ENCODE measurements around the gene EPHA2.

Gene EPHA2

GRCh38 chr1:16140068-16140596, 15.7 kb downstream of the EPHA2 start:
- no peak for DNase-seq (ENCODE audit: low spot score)
- H3K27ac ChIP-seq = peak overlapping the region; percentile 99
- TF ChIP-seq CTCF (conservative IDR thresholded peaks at IDR 0.05; ENCODE audit: low read depth) = no peak
- ChIA-PET CTCF (interaction anchor here (1.3 kb wide), 1 partner anchor 61 kb away, joined by 3 read pairs; no protein-coding TSS in a partner anchor), POLR2A (ENCODE audit: low non-redundant PET) (interaction anchor here (0.6 kb wide), 1 partner anchor 13 kb away, joined by 3 read pairs; no protein-coding TSS in a partner anchor)

- peak; percentile 81 for DNase-seq (ENCODE audit: low spot score)
- TF ChIP-seq CTCF (conservative IDR thresholded peaks at IDR 0.05; ENCODE audit: low read depth) = no peak
- ChIA-PET POLR2A (ENCODE audit: low non-redundant PET) (interaction anchor here (0.6 kb wide), 1 partner anchor 14 kb away, joined by 3 read pairs; no protein-coding TSS in a partner anchor), CTCF (interaction anchor here (1.3 kb wide), 1 partner anchor 61 kb away, joined by 3 read pairs; no protein-coding TSS in a partner anchor)
- H3K27ac ChIP-seq = peak overlapping the region; percentile 99
Observed at GRCh38 chr1:16139473-16139962, 16.4 kb downstream of the EPHA2 start.

- POLR2A ChIA-PET (ENCODE audit: low non-redundant PET) = no interaction called here
- no peak for DNase-seq (ENCODE audit: low spot score)
- CTCF ChIA-PET = no interaction called here
Observed at GRCh38 chr1:16138772-16139221, 17.1 kb downstream of the EPHA2 start.

GRCh38 chr1:16137890-16138467, 17.9 kb downstream of the EPHA2 start:
- ChIA-PET CTCF (interaction anchor here (0.6 kb wide), 2 partner anchors 65 to 1206 kb away, joined by 3 to 4 read pairs; no protein-coding TSS in a partner anchor), POLR2A (ENCODE audit: low non-redundant PET) (no interaction called here)
- no peak for TF ChIP-seq CTCF (conservative IDR thresholded peaks at IDR 0.05; ENCODE audit: low read depth)
- DNase-seq (ENCODE audit: low spot score) = no peak
- peak overlapping the region; percentile 99 for H3K27ac ChIP-seq

More at GRCh38 chr1:16138772-16139221, 17.1 kb downstream of the EPHA2 start:
- no peak for TF ChIP-seq CTCF (conservative IDR thresholded peaks at IDR 0.05; ENCODE audit: low read depth)
- peak overlapping the region; percentile 99 for H3K27ac ChIP-seq

- no peak for TF ChIP-seq CTCF (conservative IDR thresholded peaks at IDR 0.05; ENCODE audit: low read depth)
- no peak for DNase-seq (ENCODE audit: low spot score)
- peak overlapping the region; percentile 99 for H3K27ac ChIP-seq
- ChIA-PET CTCF (no interaction called here), POLR2A (ENCODE audit: low non-redundant PET) (no interaction called here)
Observed at GRCh38 chr1:16135501-16135900, 20.4 kb downstream of the EPHA2 start.

GRCh38 chr1:16134906-16135305, 21.0 kb downstream of the EPHA2 start:
- no peak for TF ChIP-seq CTCF (conservative IDR thresholded peaks at IDR 0.05; ENCODE audit: low read depth)
- peak overlapping the region; percentile 99 for H3K27ac ChIP-seq
- no peak for DNase-seq (ENCODE audit: low spot score)
- CTCF ChIA-PET = no interaction called here
- POLR2A ChIA-PET (ENCODE audit: low non-redundant PET) = no interaction called here
